Neural cell (in vitro differentiated cells): Measurements from ENCODE around the gene EPB41L5.
"Not testable (repeated sequence)": the region's sequence is repeated elsewhere in the genome, so short reads cannot be mapped to it uniquely, and the experiment has no call there.

Source experiments
- EP300 ChIP-seq: fragments of 450-650 bp; conservative IDR thresholded peaks from 2 replicates; pipeline ENCODE4 v1.6.1; 2014; ENCODE audit warnings: antibody characterized with exemption, mild to moderate bottlenecking, moderate library complexity; ENCODE audit not compliant: poor library complexity, severe bottlenecking
- EZH2 ChIP-seq: fragments of 200-600, 300-800 bp; shearing (Covaris generic), sonication (generic); IDR thresholded peaks from 2 replicates; pipeline ENCODE4 v1.6.1; 2014; ENCODE audit warnings: antibody characterized with exemption, low read length, borderline replicate concordance, mild to moderate bottlenecking; ENCODE audit not compliant: insufficient read depth, poor library complexity, severe bottlenecking
- MXI1 ChIP-seq: fragments of 450-650 bp; conservative IDR thresholded peaks from 2 replicates; pipeline ENCODE4 v1.6.1; 2014; ENCODE audit warnings: antibody characterized with exemption, mild to moderate bottlenecking; ENCODE audit not compliant: poor library complexity, severe bottlenecking
- SMC3 ChIP-seq: fragments of 450-650 bp; conservative IDR thresholded peaks from 2 replicates; pipeline ENCODE4 v1.6.1; 2014; ENCODE audit warnings: antibody characterized with exemption, mild to moderate bottlenecking, moderate library complexity; ENCODE audit not compliant: poor library complexity
- TF ChIP-seq, protein P1 (sequence below): fragments of 450-650 bp; IDR thresholded peaks from 2 replicates; pipeline ENCODE4 v1.5.1; 2014; ENCODE audit warnings: antibody characterized with exemption, mild to moderate bottlenecking, moderate library complexity; ENCODE audit not compliant: poor library complexity, severe bottlenecking

GRCh38 chr2:120158658-120159057, 145.8 kb downstream of the EPB41L5 start:
- not testable (repeated sequence) for TF ChIP-seq MXI1, SMC3, EZH2, EP300
- TF ChIP-seq, protein P1, sequence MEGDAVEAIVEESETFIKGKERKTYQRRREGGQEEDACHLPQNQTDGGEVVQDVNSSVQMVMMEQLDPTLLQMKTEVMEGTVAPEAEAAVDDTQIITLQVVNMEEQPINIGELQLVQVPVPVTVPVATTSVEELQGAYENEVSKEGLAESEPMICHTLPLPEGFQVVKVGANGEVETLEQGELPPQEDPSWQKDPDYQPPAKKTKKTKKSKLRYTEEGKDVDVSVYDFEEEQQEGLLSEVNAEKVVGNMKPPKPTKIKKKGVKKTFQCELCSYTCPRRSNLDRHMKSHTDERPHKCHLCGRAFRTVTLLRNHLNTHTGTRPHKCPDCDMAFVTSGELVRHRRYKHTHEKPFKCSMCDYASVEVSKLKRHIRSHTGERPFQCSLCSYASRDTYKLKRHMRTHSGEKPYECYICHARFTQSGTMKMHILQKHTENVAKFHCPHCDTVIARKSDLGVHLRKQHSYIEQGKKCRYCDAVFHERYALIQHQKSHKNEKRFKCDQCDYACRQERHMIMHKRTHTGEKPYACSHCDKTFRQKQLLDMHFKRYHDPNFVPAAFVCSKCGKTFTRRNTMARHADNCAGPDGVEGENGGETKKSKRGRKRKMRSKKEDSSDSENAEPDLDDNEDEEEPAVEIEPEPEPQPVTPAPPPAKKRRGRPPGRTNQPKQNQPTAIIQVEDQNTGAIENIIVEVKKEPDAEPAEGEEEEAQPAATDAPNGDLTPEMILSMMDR: not testable (repeated sequence)
